GM12873 (cell line): ENCODE measurements around the gene MRPS15.

Source experiments
- TF ChIP-seq, protein P1 (sequence below): IDR thresholded peaks from 2 replicates; pipeline ENCODE4 v1.5.1; 2012; ENCODE audit warnings: low read depth, mild to moderate bottlenecking, moderate library complexity, low read length, control low read depth; ENCODE audit not compliant: insufficient read depth; ENCODE audit errors: missing control alignments

MRPS15 gene

GRCh38 chr1:36458910-36459309 is 5.3 kb downstream of the MRPS15 start:
- TF ChIP-seq, protein P1, sequence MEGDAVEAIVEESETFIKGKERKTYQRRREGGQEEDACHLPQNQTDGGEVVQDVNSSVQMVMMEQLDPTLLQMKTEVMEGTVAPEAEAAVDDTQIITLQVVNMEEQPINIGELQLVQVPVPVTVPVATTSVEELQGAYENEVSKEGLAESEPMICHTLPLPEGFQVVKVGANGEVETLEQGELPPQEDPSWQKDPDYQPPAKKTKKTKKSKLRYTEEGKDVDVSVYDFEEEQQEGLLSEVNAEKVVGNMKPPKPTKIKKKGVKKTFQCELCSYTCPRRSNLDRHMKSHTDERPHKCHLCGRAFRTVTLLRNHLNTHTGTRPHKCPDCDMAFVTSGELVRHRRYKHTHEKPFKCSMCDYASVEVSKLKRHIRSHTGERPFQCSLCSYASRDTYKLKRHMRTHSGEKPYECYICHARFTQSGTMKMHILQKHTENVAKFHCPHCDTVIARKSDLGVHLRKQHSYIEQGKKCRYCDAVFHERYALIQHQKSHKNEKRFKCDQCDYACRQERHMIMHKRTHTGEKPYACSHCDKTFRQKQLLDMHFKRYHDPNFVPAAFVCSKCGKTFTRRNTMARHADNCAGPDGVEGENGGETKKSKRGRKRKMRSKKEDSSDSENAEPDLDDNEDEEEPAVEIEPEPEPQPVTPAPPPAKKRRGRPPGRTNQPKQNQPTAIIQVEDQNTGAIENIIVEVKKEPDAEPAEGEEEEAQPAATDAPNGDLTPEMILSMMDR: no peak

DNA sequence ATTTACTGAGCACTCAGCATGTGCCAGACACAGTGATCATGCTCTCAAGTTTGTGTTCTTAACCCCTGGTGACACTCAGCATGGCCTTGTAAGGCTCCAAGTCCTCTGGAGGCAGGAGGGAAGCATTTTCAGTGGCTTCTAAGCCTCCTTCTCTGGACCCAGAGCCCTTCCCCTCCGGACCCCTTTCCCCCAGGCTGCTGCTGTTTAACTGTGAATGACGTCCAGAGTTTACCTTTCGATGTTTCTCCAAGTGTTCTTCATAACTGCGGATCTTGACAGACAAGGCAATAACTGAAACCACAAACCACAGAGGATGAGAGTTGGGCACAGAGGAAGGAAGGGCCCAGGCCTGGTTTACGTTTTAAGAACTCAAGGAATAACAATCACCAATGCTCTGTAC is 6.5 kb downstream of the MRPS15 start:
- TF ChIP-seq, protein P1: no peak

GRCh38 chr1:36456391-36456928 is 7.7 kb downstream of the MRPS15 start:
- TF ChIP-seq, protein P1: no peak

GRCh38 chr1:36455386-36455785 is 8.8 kb downstream of the MRPS15 start:
- TF ChIP-seq, protein P1: no peak

DNA sequence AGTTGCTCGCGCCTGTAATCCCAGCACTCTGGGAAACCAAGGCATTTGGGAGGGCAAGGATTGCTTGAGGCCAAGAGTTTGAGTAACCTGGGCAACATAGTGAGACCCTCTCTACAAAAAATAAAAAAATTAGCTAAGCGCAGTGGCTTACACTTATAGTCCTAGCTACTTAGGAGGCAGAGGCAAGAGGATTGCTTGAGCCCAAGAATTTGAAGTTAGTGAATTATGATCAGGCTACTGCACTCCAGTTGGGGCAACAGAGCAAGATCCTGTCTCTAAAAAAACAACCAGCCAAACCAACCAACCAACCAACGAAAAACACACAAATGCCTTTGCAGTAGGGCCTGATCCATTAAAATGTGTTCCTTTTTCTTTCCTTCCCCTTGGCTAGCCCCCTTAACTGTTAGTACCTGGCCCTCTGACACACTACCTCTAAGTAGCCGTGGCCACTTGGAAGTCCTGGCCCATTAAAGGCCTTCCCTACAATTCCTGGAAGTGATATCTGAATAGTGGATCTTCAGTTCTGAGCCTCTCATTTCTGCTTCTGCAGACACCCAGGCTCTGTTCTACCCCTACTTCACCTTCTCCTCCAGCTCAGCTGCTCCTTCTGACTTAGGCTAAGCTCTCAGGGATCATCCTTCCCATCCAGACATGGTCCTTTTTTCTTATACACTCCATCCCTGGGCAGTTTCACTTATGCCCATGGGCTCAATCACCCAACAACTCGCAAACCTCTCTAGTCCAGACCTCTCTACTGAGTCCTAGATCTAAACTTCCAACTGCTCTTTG is 10.4 kb downstream of the MRPS15 start:
- TF ChIP-seq, protein P1: no peak

DNA sequence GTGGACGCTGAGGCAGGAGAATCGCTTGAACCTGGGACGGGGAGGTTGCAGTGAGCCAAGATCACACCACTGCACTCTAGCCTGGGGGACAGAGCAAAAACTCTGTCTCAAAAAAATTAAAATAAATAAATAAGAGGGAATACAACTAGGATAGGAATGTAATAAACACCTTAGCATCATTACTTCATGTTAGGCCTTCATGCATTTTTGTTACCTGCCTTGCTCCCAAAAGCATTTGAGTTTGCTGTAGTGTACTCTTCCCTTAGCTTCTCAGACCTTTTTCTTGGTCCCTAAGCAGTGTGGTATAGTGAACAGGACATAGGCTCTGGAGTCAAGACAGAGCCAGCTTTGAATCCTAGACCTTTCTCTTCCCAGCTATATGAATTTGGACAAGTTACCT is 11.1 kb downstream of the MRPS15 start:
- TF ChIP-seq, protein P1: no peak

- TF ChIP-seq, protein P1: no peak
Measured at GRCh38 chr1:36450919-36451305, 13.3 kb downstream of the MRPS15 start.
